MM.1S (cell line): ENCODE results near the gene FAM227A.

Experiments
- DNase-seq: peaks from one replicate; pipeline ENCODE4 v3.0.0-alpha.2; 2015
- H2AFZ ChIP-seq: fragments of 300-600 bp; sonication (generic); 2 replicates; pipeline ENCODE4 v1.6.0; 2016; ENCODE audit warnings: antibody characterized with exemption, low read length
- H3F3A ChIP-seq: fragments of 300-600 bp; sonication (generic); 2 replicates; pipeline ENCODE4 v1.6.1; 2016; ENCODE audit warnings: mild to moderate bottlenecking, antibody characterized with exemption, low read length, moderate library complexity, mixed read lengths; ENCODE audit not compliant: insufficient read depth
- H3K27ac ChIP-seq: fragments of 300-600 bp; sonication (generic); 2 replicates; pipeline ENCODE4 v1.5.1; 2016; ENCODE audit warnings: mild to moderate bottlenecking, low read length
- H3K27me3 ChIP-seq: fragments of 300-600 bp; sonication (generic); replicated peaks from 2 replicates; pipeline ENCODE4 v1.6.0; 2016; ENCODE audit warnings: low read length; ENCODE audit not compliant: insufficient read depth
- H3K36me3 ChIP-seq: fragments of 300-600 bp; sonication (generic); replicated peaks from 2 replicates; pipeline ENCODE4 v1.6.1; 2016; ENCODE audit warnings: mild to moderate bottlenecking, low read length, mixed read lengths; ENCODE audit not compliant: insufficient read depth
- H3K4me1 ChIP-seq: fragments of 300-600 bp; sonication (generic); 2 replicates; pipeline ENCODE4 v1.6.1; 2016; ENCODE audit warnings: low read length, mixed read lengths
- H3K4me2 ChIP-seq: fragments of 300-600 bp; sonication (generic); 2 replicates; pipeline ENCODE4 v1.6.0; 2016; ENCODE audit warnings: low read depth, low read length
- H3K4me3 ChIP-seq: fragments of 300-600 bp; sonication (generic); 2 replicates; pipeline ENCODE4 v1.5.1; 2016; ENCODE audit warnings: low read length, mixed read lengths
- H3K79me2 ChIP-seq: fragments of 300-600 bp; sonication (generic); 2 replicates; pipeline ENCODE4 v1.6.1; 2016; ENCODE audit warnings: mixed run types, low read length, mixed read lengths
- H3K9ac ChIP-seq: fragments of 300-600 bp; sonication (generic); 2 replicates; pipeline ENCODE4 v1.6.1; 2016; ENCODE audit warnings: low read length, mixed read lengths
- H3K9me2 ChIP-seq: fragments of 300-600 bp; sonication (generic); replicated peaks from 2 replicates; pipeline ENCODE4 v1.6.1; 2016; ENCODE audit warnings: mild to moderate bottlenecking, low read length, mixed read lengths; ENCODE audit not compliant: insufficient read depth
- H3K9me3 ChIP-seq: fragments of 300-600 bp; sonication (generic); replicated peaks from 2 replicates; pipeline ENCODE4 v1.6.1; 2016; ENCODE audit warnings: mild to moderate bottlenecking, low read length, mixed read lengths; ENCODE audit not compliant: insufficient read depth
- H4K20me1 ChIP-seq: fragments of 300-600 bp; sonication (generic); 2 replicates; pipeline ENCODE4 v1.6.1; 2016; ENCODE audit warnings: mild to moderate bottlenecking, low read length, moderate library complexity, mixed read lengths; ENCODE audit not compliant: insufficient read depth
- CTCF ChIP-seq: fragments of 300-600 bp; sonication (generic); IDR thresholded peaks from 2 replicates; pipeline ENCODE4 v1.5.1; 2016; ENCODE audit warnings: antibody characterized with exemption, low read length, mixed read lengths
- EZH2 ChIP-seq: fragments of 300-600 bp; sonication (generic); optimal IDR thresholded peaks from 2 replicates; pipeline ENCODE3; 2017; ENCODE audit warnings: low read depth, mild to moderate bottlenecking, antibody characterized with exemption, low read length, mixed read lengths
- EZH2phosphoT487 ChIP-seq: fragments of 300-600 bp; sonication (generic); IDR thresholded peaks from 2 replicates; pipeline ENCODE4 v1.6.1; 2018; ENCODE audit warnings: antibody characterized with exemption, low read length

FAM227A gene

GRCh38 chr22:38608992-38609750 is 47.0 kb downstream of the FAM227A start:
- H2AFZ ChIP-seq, result no peak overlapping the region
- no peak for DNase-seq
- no peak for TF ChIP-seq EZH2phosphoT487
- TF ChIP-seq EZH2, result no peak
- TF ChIP-seq CTCF, result no peak
- no peak overlapping the region for H3K9ac ChIP-seq
- no peaks in the 10 kb centered on the region for H3K36me3 ChIP-seq
- H3K9me3 ChIP-seq, result no peaks in the 10 kb centered on the region
- H4K20me1 ChIP-seq, result no peaks in the 10 kb centered on the region
- H3K79me2 ChIP-seq, result no peaks in the 10 kb centered on the region
- H3K4me2 ChIP-seq, result no peak overlapping the region
- no peaks in the 10 kb centered on the region for H3F3A ChIP-seq
- no peak overlapping the region for H3K4me3 ChIP-seq
- H3K27ac ChIP-seq, result no peak overlapping the region
- no peaks in the 10 kb centered on the region for H3K27me3 ChIP-seq
- H3K9me2 ChIP-seq, result no peaks in the 10 kb centered on the region
- H3K4me1 ChIP-seq, result no peaks in the 10 kb centered on the region

- no peaks in the 10 kb centered on the region for H3K9me3 ChIP-seq
- TF ChIP-seq EZH2phosphoT487, result no peak
- no peak for TF ChIP-seq EZH2
- TF ChIP-seq CTCF, result no peak
- DNase-seq, result no peak
- no peaks in the 10 kb centered on the region for H3K27me3 ChIP-seq
- H3K27ac ChIP-seq, result no peak overlapping the region
- H3K79me2 ChIP-seq, result no peaks in the 10 kb centered on the region
- no peak overlapping the region for H3K4me3 ChIP-seq
- no peaks in the 10 kb centered on the region for H3F3A ChIP-seq
- no peak overlapping the region for H3K4me2 ChIP-seq
- no peaks in the 10 kb centered on the region for H3K4me1 ChIP-seq
- H4K20me1 ChIP-seq, result no peaks in the 10 kb centered on the region
- no peak overlapping the region for H2AFZ ChIP-seq
- H3K36me3 ChIP-seq, result no peaks in the 10 kb centered on the region
- H3K9ac ChIP-seq, result no peak overlapping the region
- H3K9me2 ChIP-seq, result no peaks in the 10 kb centered on the region
These were observed 48.5 kb downstream of the FAM227A start for GRCh38 chr22:38607680-38608079.

GRCh38 chr22:38602166-38602565 is 54.0 kb downstream of the FAM227A start:
- Histone ChIP-seq H4K20me1 (no peaks in the 10 kb centered on the region), H3K9me2 (no peaks in the 10 kb centered on the region), H3K4me3 (no peak overlapping the region), H3K4me1 (no peaks in the 10 kb centered on the region), H3K79me2 (no peaks in the 10 kb centered on the region), H3K27ac (no peak overlapping the region), H3K4me2 (no peak overlapping the region), H3F3A (no peaks in the 10 kb centered on the region), H2AFZ (no peak overlapping the region), H3K36me3 (no peaks in the 10 kb centered on the region), H3K27me3 (no peaks in the 10 kb centered on the region), H3K9ac (no peak overlapping the region), H3K9me3 (no peaks in the 10 kb centered on the region)
- DNase-seq, result no peak
- TF ChIP-seq EZH2phosphoT487 (no peak), EZH2 (no peak), CTCF (no peak)
